Activated CD4-positive, CD25-positive, alpha-beta regulatory T cell treated with anti-CD3 and anti-CD28 coated beads, Interleukin-2, amount 50 U/mL, for 72 hours (primary cell): ENCODE results near the gene VIPR1.
"Not testable (repeated sequence)": the region's sequence is repeated elsewhere in the genome, so short reads cannot be mapped to it uniquely, and the experiment has no call there.

Experiments
- DNase-seq: peaks from one replicate; pipeline ENCODE4 v3.0.0; 2021

VIPR1 gene

GRCh38 chr3:42537350-42537749 lies 34.9 kb downstream of the VIPR1 start:
- DNase-seq: no peak

- DNase-seq: peak; percentile 76
These were observed 37.6 kb downstream of the VIPR1 start for GRCh38 chr3:42539871-42540714.

- DNase-seq: no peak
These were observed 38.6 kb downstream of the VIPR1 start for GRCh38 chr3:42541079-42541478.

GRCh38 chr3:42544492-42545283 lies 42.2 kb downstream of the VIPR1 start:
- DNase-seq: no peak

- no peak for DNase-seq
These were observed 42.9 kb downstream of the VIPR1 start for GRCh38 chr3:42545284-42545900.

GRCh38 chr3:42546691-42547213 lies 44.3 kb downstream of the VIPR1 start:
- DNase-seq: no peak

GRCh38 chr3:42547401-42547945 lies 45.0 kb downstream of the VIPR1 start:
- DNase-seq: peak; percentile 70

- no peak for DNase-seq
These were observed 46.7 kb downstream of the VIPR1 start for GRCh38 chr3:42549131-42549530.

- DNase-seq: no peak
These were observed 47.8 kb downstream of the VIPR1 start for GRCh38 chr3:42550250-42550649.

GRCh38 chr3:42552830-42553229 lies 50.4 kb downstream of the VIPR1 start:
- DNase-seq: no peak

- no peak for DNase-seq
These were observed 53.7 kb downstream of the VIPR1 start for GRCh38 chr3:42556089-42556632.

GRCh38 chr3:42556817-42557216 lies 54.4 kb downstream of the VIPR1 start:
- DNase-seq: not testable (repeated sequence)

GRCh38 chr3:42557854-42558253 lies 55.4 kb downstream of the VIPR1 start:
- DNase-seq: no peak

- DNase-seq: no peak
These were observed 59.8 kb downstream of the VIPR1 start for GRCh38 chr3:42562047-42562907.

- no peak for DNase-seq
These were observed 67.2 kb downstream of the VIPR1 start for GRCh38 chr3:42569593-42570142.

- DNase-seq: no peak
These were observed 69.8 kb downstream of the VIPR1 start for GRCh38 chr3:42572278-42572677.

- DNase-seq: no peak
These were observed 72.8 kb downstream of the VIPR1 start for GRCh38 chr3:42575137-42575741.

- no peak for DNase-seq
These were observed 75.6 kb downstream of the VIPR1 start for GRCh38 chr3:42578054-42578453.

GRCh38 chr3:42579346-42579745 lies 76.9 kb downstream of the VIPR1 start:
- DNase-seq: not testable (repeated sequence)

GRCh38 chr3:42581400-42581708 lies 78.9 kb downstream of the VIPR1 start:
- DNase-seq: no peak
